H1 (cell line): ENCODE measurements around the gene CTNNA3. TPM values are rescaled to one million over a fixed set of nuclear protein-coding genes. Genes with fewer than 3 reads are reported as not detected.

Experiments
- CTCF ChIA-PET: fragments of 300-600 bp; sonication (Branson Sonifier 250); formaldehyde crosslinking; loops from one replicate; lab custom pipeline; 2021; ENCODE audit not compliant: partially characterized antibody; lab: Charles Lee
- POLR2A ChIA-PET: fragments of 300-600 bp; sonication (Branson Sonifier 250); formaldehyde crosslinking; loops from one replicate; lab custom pipeline; 2021; ENCODE audit warnings: inconsistent platforms; ENCODE audit not compliant: partially characterized antibody; lab: Charles Lee
- DNase-seq, 2 experiments: peaks; one replicate each; pipeline versions ENCODE4 v3.0.0 to v3.0.0-alpha.2; 2010 to 2022; ENCODE audit warnings: low spot score in 2 of 2, low read depth in 1 of 2, mixed read lengths in 1 of 2
- FAIRE-seq: peaks from 2 replicates; lab custom pipeline; 2011; peaks lifted over from hg19 to GRCh38; lab: Jason Lieb, UNC
- H2AFZ ChIP-seq: 2 replicates; pipeline ENCODE4 v1.8.1; 2012; ENCODE audit warnings: low read length, inconsistent platforms
- H2AK5ac ChIP-seq: 2 replicates; pipeline ENCODE4 v1.6.1; 2013; ENCODE audit warnings: low read depth, low read length
- H2BK120ac ChIP-seq: replicated peaks from 2 replicates; pipeline ENCODE3; 2013; ENCODE audit warnings: low read depth, low read length, inconsistent platforms
- H2BK12ac ChIP-seq: 2 replicates; pipeline ENCODE4 v1.6.1; 2013; ENCODE audit warnings: low read depth, low read length
- H2BK15ac ChIP-seq: 2 replicates; pipeline ENCODE4 v1.6.1; 2013; ENCODE audit warnings: low read length
- H2BK20ac ChIP-seq: 2 replicates; pipeline ENCODE4 v1.6.1; 2013; ENCODE audit warnings: low read length
- H2BK5ac ChIP-seq: 2 replicates; pipeline ENCODE4 v1.6.1; 2013; ENCODE audit warnings: low read depth, low read length
- H3K14ac ChIP-seq: 2 replicates; pipeline ENCODE4 v1.6.1; 2013; ENCODE audit warnings: inconsistent platforms; ENCODE audit not compliant: insufficient read length
- H3K18ac ChIP-seq: 2 replicates; pipeline ENCODE4 v1.6.1; 2013; ENCODE audit warnings: low read length; ENCODE audit errors: extremely low read depth
- H3K23ac ChIP-seq: 2 replicates; pipeline ENCODE4 v1.6.1; 2013; ENCODE audit warnings: inconsistent platforms; ENCODE audit not compliant: insufficient read length
- H3K23me2 ChIP-seq: 2 replicates; pipeline ENCODE4 v1.6.1; 2013; ENCODE audit warnings: low read depth, low read length
- H3K27ac ChIP-seq: 2 replicates; pipeline ENCODE4 v1.6.1; 2011; ENCODE audit warnings: low read depth, low read length, inconsistent platforms
- H3K27me3 ChIP-seq, 4 experiments: replicated peaks in 1 of 4; 1 replicate in 1 of 4; 2 replicates in 3 of 4; pipeline versions ENCODE4 v1.6.1 to v1.8.1; 2011 to 2013; ENCODE audit warnings: low read length in 3 of 4, mild to moderate bottlenecking in 3 of 4, inconsistent platforms in 2 of 4, mixed read lengths in 2 of 4, moderate library complexity in 1 of 4; ENCODE audit not compliant: control insufficient read depth in 3 of 4, insufficient read depth in 3 of 4; ENCODE audit errors: extremely low read depth in 1 of 4
- H3K36me3 ChIP-seq, 4 experiments: 2 replicates each; pipeline versions ENCODE4 v1.6.1 to v1.8.1; 2011 to 2013; ENCODE audit warnings: mild to moderate bottlenecking in 4 of 4, low read length in 3 of 4, moderate library complexity in 2 of 4, control low read depth in 1 of 4, inconsistent platforms in 1 of 4; ENCODE audit not compliant: insufficient read depth in 4 of 4, control insufficient read depth in 2 of 4
- H3K4ac ChIP-seq: replicated peaks from 2 replicates; pipeline ENCODE3; 2013; ENCODE audit warnings: low read length, low read depth, mixed read lengths, inconsistent platforms; ENCODE audit not compliant: insufficient read length
- H3K4me1 ChIP-seq, 4 experiments: replicated peaks in 1 of 4; 1 replicate in 1 of 4; 2 replicates in 3 of 4; pipeline versions ENCODE4 v1.6.1 to v1.8.1; 2011 to 2013; ENCODE audit warnings: low read length in 3 of 4, inconsistent platforms in 2 of 4, mixed read lengths in 1 of 4; ENCODE audit not compliant: insufficient read depth in 4 of 4, control insufficient read depth in 3 of 4
- H3K4me2 ChIP-seq, 2 experiments: 2 replicates each; pipeline versions ENCODE4 v1.6.1 to v1.8.1; 2011 to 2013; ENCODE audit warnings: low read depth in 2 of 2, low read length in 2 of 2, control low read depth in 1 of 2, inconsistent platforms in 1 of 2, mild to moderate bottlenecking in 1 of 2; ENCODE audit not compliant: insufficient read depth in 1 of 2
- H3K4me3 ChIP-seq, 4 experiments: fragments of 200-600, 300-600 bp in 1 of 4; sonication (generic), shearing (Covaris generic), sonication (Bioruptor Twin) in 1 of 4; 2 replicates each; pipeline versions ENCODE4 v1.5.1 to v1.8.1; 2011 to 2016; ENCODE audit warnings: low read length in 4 of 4, low read depth in 3 of 4, control low read depth in 2 of 4, inconsistent platforms in 2 of 4, mild to moderate bottlenecking in 2 of 4, mixed read lengths in 1 of 4, moderate library complexity in 1 of 4; ENCODE audit not compliant: insufficient read depth in 2 of 4; ENCODE audit errors: extremely low read depth in 1 of 4
- H3K56ac ChIP-seq: replicated peaks from 2 replicates; pipeline ENCODE3; 2013; ENCODE audit warnings: low read depth, mild to moderate bottlenecking, mixed read lengths, low read length, inconsistent platforms; ENCODE audit not compliant: insufficient read length
- H3K79me1 ChIP-seq: 2 replicates; pipeline ENCODE4 v1.6.1; 2013; ENCODE audit warnings: low read depth, low read length, control low read depth
- H3K79me2 ChIP-seq, 2 experiments: 2 replicates each; pipeline versions ENCODE4 v1.6.1 to v1.8.1; 2012 to 2013; ENCODE audit warnings: low read length in 2 of 2, mild to moderate bottlenecking in 2 of 2, inconsistent platforms in 1 of 2; ENCODE audit not compliant: insufficient read depth in 2 of 2, control insufficient read depth in 1 of 2
- H3K9ac ChIP-seq, 4 experiments: replicated peaks in 1 of 4; 1 replicate in 1 of 4; 2 replicates in 3 of 4; pipeline versions ENCODE4 v1.6.1 to v1.8.1; 2011 to 2013; ENCODE audit warnings: low read depth in 3 of 4, low read length in 3 of 4, control low read depth in 2 of 4, mild to moderate bottlenecking in 2 of 4, moderate library complexity in 2 of 4, inconsistent platforms in 1 of 4; ENCODE audit errors: extremely low read depth in 1 of 4
- H3K9me3 ChIP-seq, 2 experiments: 2 replicates each; pipeline versions ENCODE4 v1.6.1 to v1.8.1; 2012 to 2013; ENCODE audit warnings: mild to moderate bottlenecking in 2 of 2, moderate library complexity in 2 of 2, control low read depth in 1 of 2, inconsistent platforms in 1 of 2, low read depth in 1 of 2, low read length in 1 of 2, mixed read lengths in 1 of 2; ENCODE audit not compliant: insufficient read depth in 2 of 2
- H4K20me1 ChIP-seq, 2 experiments: replicated peaks in 1 of 2; 2 replicates each; pipeline versions ENCODE3 to v1.8.1; 2011 to 2013; ENCODE audit warnings: inconsistent platforms in 2 of 2, low read length in 2 of 2, mild to moderate bottlenecking in 1 of 2; ENCODE audit not compliant: insufficient read depth in 2 of 2, control insufficient read depth in 1 of 2
- H4K5ac ChIP-seq: 2 replicates; pipeline ENCODE4 v1.6.1; 2013; ENCODE audit warnings: low read length, low read depth, mixed read lengths, inconsistent platforms; ENCODE audit not compliant: insufficient read length
- H4K8ac ChIP-seq: 2 replicates; pipeline ENCODE4 v1.8.0; 2013; ENCODE audit warnings: mild to moderate bottlenecking, moderate library complexity, low read length, inconsistent platforms; ENCODE audit not compliant: insufficient read depth; ENCODE audit errors: extremely low read depth
- H4K91ac ChIP-seq: replicated peaks from 2 replicates; pipeline ENCODE3; 2013; ENCODE audit warnings: low read length, mixed read lengths, inconsistent platforms; ENCODE audit not compliant: insufficient read length
- CBX8 ChIP-seq: fragments of 300-800, 300-1000 bp; sonication (generic); IDR thresholded peaks from 2 replicates; pipeline ENCODE4 v1.7.1; 2016; ENCODE audit warnings: low read depth, low read length, borderline replicate concordance
- CHD2 ChIP-seq: IDR thresholded peaks from 2 replicates; pipeline ENCODE4 v1.6.1; 2012; ENCODE audit warnings: low read length, improper control_type of control experiment
- FOSL1 ChIP-seq: IDR thresholded peaks from 2 replicates; pipeline ENCODE4 v1.6.1; 2011; ENCODE audit warnings: mild to moderate bottlenecking, low read depth, low read length, moderate library complexity; ENCODE audit not compliant: insufficient read depth
- HDAC2 ChIP-seq, 2 experiments: fragments of 300-600 bp in 1 of 2; sonication (generic) in 1 of 2; IDR thresholded peaks; 2 replicates each; pipeline ENCODE4 v1.6.1; 2011 to 2012; ENCODE audit warnings: low read depth in 2 of 2, low read length in 2 of 2, mild to moderate bottlenecking in 2 of 2, moderate library complexity in 2 of 2, borderline replicate concordance in 1 of 2, inconsistent platforms in 1 of 2
- NANOG ChIP-seq: IDR thresholded peaks from 2 replicates; pipeline ENCODE4 v1.6.1; 2011; ENCODE audit warnings: low read length, low read depth, mild to moderate bottlenecking, inconsistent platforms; ENCODE audit not compliant: insufficient read depth, poor library complexity, severe bottlenecking
- RXRA ChIP-seq: IDR thresholded peaks from 2 replicates; pipeline ENCODE4 v1.6.1; 2011; ENCODE audit warnings: low read depth, mild to moderate bottlenecking, low read length, moderate library complexity; ENCODE audit not compliant: insufficient read depth
- SAP30 ChIP-seq: fragments of 300-600 bp; sonication (generic); IDR thresholded peaks from 2 replicates; pipeline ENCODE4 v1.7.1; 2012; ENCODE audit warnings: low read length, moderate library complexity, mild to moderate bottlenecking, inconsistent platforms; ENCODE audit not compliant: insufficient read depth, insufficient replicate concordance
- TAF7 ChIP-seq: optimal IDR thresholded peaks from 2 replicates; pipeline ENCODE3; 2011; ENCODE audit warnings: low read depth, mild to moderate bottlenecking, inconsistent platforms, low read length, moderate library complexity, borderline replicate concordance
- polyA plus RNA-seq, 7 experiments: library from polyadenylated mRNA; depleted of rRNA in 3 of 7; stranded (reverse) in 5 of 7; unstranded in 2 of 7; fragments of >200 nt in 5 of 7; fragments of 200-250 nt in 2 of 7; gene quantifications; 1 replicate in 5 of 7; 2 replicates in 1 of 7; 4 replicates in 1 of 7; pipeline versions ENCODE4 v1.2.1 to v1.2.3, GENCODE V29; 2011 to 2013; ENCODE audit warnings: missing spikeins in 2 of 7, mixed read lengths in 2 of 7
- total RNA-seq: library from RNA; stranded (reverse); fragmentation: NEBNext Ultra II Directional; extraction: Animal tissue kit (Norgen Biotek cat#: 25700); gene quantifications from 2 replicates; pipeline ENCODE4 v1.2.1, GENCODE V29; 2021
- TF ChIP-seq, protein P1 (sequence below): IDR thresholded peaks from 2 replicates; pipeline ENCODE4 v1.6.1; 2011; ENCODE audit warnings: low read depth, mild to moderate bottlenecking, low read length; ENCODE audit not compliant: insufficient read depth

Gene CTNNA3
- total and polyA plus RNA-seq, 2 of the 8 experiments (the other 6 are each of a cell fraction or from before 2014, with no cell fraction given) = 1.3 to 1.5 TPM

- Histone ChIP-seq H3K27ac (no peak overlapping the region), H4K20me1 (no peaks in the 10 kb centered on the region), H2BK120ac (no peak overlapping the region), H3K23ac (no peak overlapping the region), H3K4me2 (no peak overlapping the region), H3K56ac (no peak overlapping the region), H3K4me3 (no peak overlapping the region), H3K4ac (no peak overlapping the region), H3K9ac (no peak overlapping the region), H2BK20ac (no peak overlapping the region), H2AFZ (no peak overlapping the region), H3K18ac (no peak overlapping the region), H2AK5ac (no peak overlapping the region), H2BK5ac (no peak overlapping the region), H3K4me1 (no peaks in the 10 kb centered on the region), H3K79me2 (no peaks in the 10 kb centered on the region), H3K79me1 (no peaks in the 10 kb centered on the region), H2BK12ac (no peak overlapping the region), H4K5ac (no peak overlapping the region), H3K36me3 (no peaks in the 10 kb centered on the region), H2BK15ac (no peak overlapping the region), H3K9me3 (no peaks in the 10 kb centered on the region), H3K23me2 (no peaks in the 10 kb centered on the region), H3K27me3 (no peaks in the 10 kb centered on the region), H3K14ac (no peak overlapping the region), H4K8ac (no peak overlapping the region), H4K91ac (no peak overlapping the region)
- DNase-seq (no peak), FAIRE-seq (no peak)
- CTCF ChIA-PET = no interaction called here
- POLR2A ChIA-PET = no interaction called here
- no peak for TF ChIP-seq SAP30
- no peak for TF ChIP-seq HDAC2 (IDR thresholded peaks at IDR 0.05; ENCODE audit: borderline replicate concordance in 1 of 2, low read depth in 2 of 2, low read length in 2 of 2)
- TF ChIP-seq, protein P1, sequence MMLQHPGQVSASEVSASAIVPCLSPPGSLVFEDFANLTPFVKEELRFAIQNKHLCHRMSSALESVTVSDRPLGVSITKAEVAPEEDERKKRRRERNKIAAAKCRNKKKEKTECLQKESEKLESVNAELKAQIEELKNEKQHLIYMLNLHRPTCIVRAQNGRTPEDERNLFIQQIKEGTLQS = no peak
- TF ChIP-seq NANOG = no peak
- TF ChIP-seq FOSL1 = no peak
- TF ChIP-seq CBX8 = no peak
- no peak for TF ChIP-seq TAF7
- no peak for TF ChIP-seq RXRA
- TF ChIP-seq CHD2 = no peak
Measured at GRCh38 chr10:67022099-67022498, 673.9 kb downstream of the CTNNA3 start.
